ENCODE data around the gene DGKD.

Gene DGKD

GRCh38 chr2:233453916-233454315 is 99.6 kb downstream of the DGKD start:
- no peaks in the 10 kb centered on the region for H3K27me3 Mint-ChIP-seq
- no peak overlapping the region for H3K4me3 Mint-ChIP-seq
- peaks cover 95% of the 10 kb centered on the region for H3K36me3 Mint-ChIP-seq (ENCODE audit: low read depth)
- H3K27ac Mint-ChIP-seq, result no peak overlapping the region
- H3K4me1 Mint-ChIP-seq (ENCODE audit: low read depth), result no peaks in the 10 kb centered on the region
- no peaks in the 10 kb centered on the region for H3K9me3 Mint-ChIP-seq
- intact Hi-C loops (cut with micrococcal nuclease), result no loop called here

- intact Hi-C loops (cut with micrococcal nuclease), result no loop called here
- Mint-ChIP-seq H3K4me3 (no peak overlapping the region), H3K4me1 (ENCODE audit: low read depth) (no peaks in the 10 kb centered on the region), H3K36me3 (ENCODE audit: low read depth) (peaks cover 95% of the 10 kb centered on the region), H3K27me3 (no peaks in the 10 kb centered on the region), H3K9me3 (no peaks in the 10 kb centered on the region), H3K27ac (no peak overlapping the region)
Observed at GRCh38 chr2:233455006-233455405, 100.7 kb downstream of the DGKD start.

- no peaks in the 10 kb centered on the region for H3K4me1 Mint-ChIP-seq (ENCODE audit: low read depth)
- no peak overlapping the region for H3K4me3 Mint-ChIP-seq
- no peaks in the 10 kb centered on the region for H3K27me3 Mint-ChIP-seq
- intact Hi-C loops (cut with micrococcal nuclease), result no loop called here
- no peak overlapping the region for H3K27ac Mint-ChIP-seq
- peaks cover 95% of the 10 kb centered on the region for H3K36me3 Mint-ChIP-seq (ENCODE audit: low read depth)
- no peaks in the 10 kb centered on the region for H3K9me3 Mint-ChIP-seq
Observed at GRCh38 chr2:233455491-233455890, 101.2 kb downstream of the DGKD start.

GRCh38 chr2:233456111-233456510 is 101.8 kb downstream of the DGKD start:
- no peak overlapping the region for H3K27ac Mint-ChIP-seq
- H3K36me3 Mint-ChIP-seq (ENCODE audit: low read depth), result peaks cover 95% of the 10 kb centered on the region
- H3K27me3 Mint-ChIP-seq, result no peaks in the 10 kb centered on the region
- no peaks in the 10 kb centered on the region for H3K9me3 Mint-ChIP-seq
- intact Hi-C loops (cut with micrococcal nuclease), result no loop called here
- no peak overlapping the region for H3K4me3 Mint-ChIP-seq
- no peaks in the 10 kb centered on the region for H3K4me1 Mint-ChIP-seq (ENCODE audit: low read depth)

GRCh38 chr2:233456934-233457333 is 102.6 kb downstream of the DGKD start:
- Mint-ChIP-seq H3K27ac (no peak overlapping the region), H3K4me1 (ENCODE audit: low read depth) (no peaks in the 10 kb centered on the region), H3K27me3 (no peaks in the 10 kb centered on the region), H3K4me3 (no peak overlapping the region), H3K9me3 (no peaks in the 10 kb centered on the region), H3K36me3 (ENCODE audit: low read depth) (peaks cover 100% of the 10 kb centered on the region)
- intact Hi-C loops (cut with micrococcal nuclease), result no loop called here

GRCh38 chr2:233457356-233457755 is 103.1 kb downstream of the DGKD start:
- H3K27me3 Mint-ChIP-seq, result no peaks in the 10 kb centered on the region
- no peaks in the 10 kb centered on the region for H3K4me1 Mint-ChIP-seq (ENCODE audit: low read depth)
- H3K36me3 Mint-ChIP-seq (ENCODE audit: low read depth), result peaks cover 100% of the 10 kb centered on the region
- H3K4me3 Mint-ChIP-seq, result no peak overlapping the region
- no peak overlapping the region for H3K27ac Mint-ChIP-seq
- no peaks in the 10 kb centered on the region for H3K9me3 Mint-ChIP-seq
- intact Hi-C loops (cut with micrococcal nuclease), result no loop called here

- Mint-ChIP-seq H3K27ac (no peak overlapping the region), H3K4me1 (ENCODE audit: low read depth) (no peaks in the 10 kb centered on the region), H3K4me3 (no peak overlapping the region), H3K36me3 (ENCODE audit: low read depth) (peaks cover 100% of the 10 kb centered on the region), H3K9me3 (no peaks in the 10 kb centered on the region), H3K27me3 (no peaks in the 10 kb centered on the region)
- intact Hi-C loops (cut with micrococcal nuclease), result no loop called here
Observed at GRCh38 chr2:233458031-233458610, 103.8 kb downstream of the DGKD start.

GRCh38 chr2:233458826-233459225 is 104.5 kb downstream of the DGKD start:
- no peaks in the 10 kb centered on the region for H3K4me1 Mint-ChIP-seq (ENCODE audit: low read depth)
- no peaks in the 10 kb centered on the region for H3K27me3 Mint-ChIP-seq
- H3K4me3 Mint-ChIP-seq, result no peak overlapping the region
- intact Hi-C loops (cut with micrococcal nuclease), result no loop called here
- H3K36me3 Mint-ChIP-seq (ENCODE audit: low read depth), result peaks cover 100% of the 10 kb centered on the region
- H3K9me3 Mint-ChIP-seq, result no peaks in the 10 kb centered on the region
- no peak overlapping the region for H3K27ac Mint-ChIP-seq

- Mint-ChIP-seq H3K27me3 (no peaks in the 10 kb centered on the region), H3K27ac (no peak overlapping the region), H3K4me3 (no peak overlapping the region)
Observed at GRCh38 chr2:233459426-233459825, 105.1 kb downstream of the DGKD start.

GRCh38 chr2:233460726-233461441 is 106.6 kb downstream of the DGKD start:
- Mint-ChIP-seq H3K36me3 (ENCODE audit: low read depth) (peaks cover 94% of the 10 kb centered on the region), H3K27ac (no peak overlapping the region), H3K9me3 (no peaks in the 10 kb centered on the region)

More at GRCh38 chr2:233459426-233459825, 105.1 kb downstream of the DGKD start:
- intact Hi-C loops (cut with micrococcal nuclease), result no loop called here
- Mint-ChIP-seq H3K36me3 (ENCODE audit: low read depth) (peaks cover 100% of the 10 kb centered on the region), H3K4me1 (ENCODE audit: low read depth) (no peaks in the 10 kb centered on the region), H3K9me3 (no peaks in the 10 kb centered on the region)

GRCh38 chr2:233461481-233461891 is 107.2 kb downstream of the DGKD start:
- Mint-ChIP-seq H3K9me3 (no peaks in the 10 kb centered on the region), H3K27me3 (no peaks in the 10 kb centered on the region), H3K27ac (no peak overlapping the region), H3K4me3 (no peak overlapping the region), H3K36me3 (ENCODE audit: low read depth) (peaks cover 92% of the 10 kb centered on the region), H3K4me1 (ENCODE audit: low read depth) (no peaks in the 10 kb centered on the region)
- intact Hi-C loops (cut with micrococcal nuclease), result no loop called here

More at GRCh38 chr2:233460726-233461441, 106.6 kb downstream of the DGKD start:
- Mint-ChIP-seq H3K4me1 (ENCODE audit: low read depth) (no peaks in the 10 kb centered on the region), H3K27me3 (no peaks in the 10 kb centered on the region), H3K4me3 (no peak overlapping the region)
- intact Hi-C loops (cut with micrococcal nuclease), result no loop called here

- no peak overlapping the region for H3K4me3 Mint-ChIP-seq
- H3K4me1 Mint-ChIP-seq (ENCODE audit: low read depth), result no peaks in the 10 kb centered on the region
- H3K27ac Mint-ChIP-seq, result no peak overlapping the region
- no peaks in the 10 kb centered on the region for H3K9me3 Mint-ChIP-seq
- intact Hi-C loops (cut with micrococcal nuclease), result no loop called here
- peaks cover 92% of the 10 kb centered on the region for H3K36me3 Mint-ChIP-seq (ENCODE audit: low read depth)
- H3K27me3 Mint-ChIP-seq, result no peaks in the 10 kb centered on the region
Observed at GRCh38 chr2:233462202-233462785, 108.0 kb downstream of the DGKD start.

GRCh38 chr2:233462826-233463470 is 108.7 kb downstream of the DGKD start:
- intact Hi-C loops (cut with micrococcal nuclease), result no loop called here
- Mint-ChIP-seq H3K27ac (no peak overlapping the region), H3K9me3 (no peaks in the 10 kb centered on the region), H3K4me3 (no peak overlapping the region), H3K4me1 (ENCODE audit: low read depth) (no peaks in the 10 kb centered on the region), H3K36me3 (ENCODE audit: low read depth) (peaks cover 92% of the 10 kb centered on the region), H3K27me3 (no peaks in the 10 kb centered on the region)

- Mint-ChIP-seq H3K9me3 (no peaks in the 10 kb centered on the region), H3K27me3 (no peaks in the 10 kb centered on the region), H3K27ac (no peak overlapping the region), H3K4me3 (no peak overlapping the region), H3K36me3 (ENCODE audit: low read depth) (peaks cover 92% of the 10 kb centered on the region), H3K4me1 (ENCODE audit: low read depth) (no peaks in the 10 kb centered on the region)
- intact Hi-C loops (cut with micrococcal nuclease), result no loop called here
Observed at GRCh38 chr2:233463586-233463985, 109.3 kb downstream of the DGKD start.

Measured in dendritic cell treated with granulocyte-macrophage colony-stimulating factor and Interleukin-4, amounts not matched to agents 40 ng/mL and 50 ng/mL, for 4 days (primary cell).